ENCODE data around the gene GPR146.

GPR146 gene

GRCh38 chr7:1058311-1058710 lies 14.0 kb downstream of the GPR146 start:
- FAIRE-seq (no peak), DNase-seq (ENCODE audit: insufficient read length, low spot score) (no peak)
- TF ChIP-seq TAF1 (IDR thresholded peaks at IDR 0.05; ENCODE audit: low read depth, low read length) (no peak), POLR2AphosphoS5 (IDR thresholded peaks at IDR 0.05; ENCODE audit: low read depth, low read length) (no peak), PAX5 (IDR thresholded peaks at IDR 0.05; ENCODE audit: insufficient read depth, low read length, severe bottlenecking) (no peak), POU2F2 (IDR thresholded peaks at IDR 0.05; ENCODE audit: low read depth, low read length) (no peak), POLR2A (IDR thresholded peaks at IDR 0.05; ENCODE audit: low read depth, low read length) (no peak), SPI1 (IDR thresholded peaks at IDR 0.05; ENCODE audit: low read depth, low read length) (no peak)

GRCh38 chr7:1058821-1059199 lies 14.5 kb downstream of the GPR146 start:
- no peak for TF ChIP-seq POLR2A (IDR thresholded peaks at IDR 0.05; ENCODE audit: low read depth, low read length)
- TF ChIP-seq POLR2AphosphoS5 (IDR thresholded peaks at IDR 0.05; ENCODE audit: low read depth, low read length) = no peak
- no peak for TF ChIP-seq TAF1 (IDR thresholded peaks at IDR 0.05; ENCODE audit: low read depth, low read length)
- TF ChIP-seq POU2F2 (IDR thresholded peaks at IDR 0.05; ENCODE audit: low read depth, low read length) = no peak
- TF ChIP-seq PAX5 (IDR thresholded peaks at IDR 0.05; ENCODE audit: insufficient read depth, low read length, severe bottlenecking) = no peak
- TF ChIP-seq SPI1 (IDR thresholded peaks at IDR 0.05; ENCODE audit: low read depth, low read length) = no peak
- FAIRE-seq (no peak), DNase-seq (ENCODE audit: insufficient read length, low spot score) (no peak)

GRCh38 chr7:1059200-1060091 lies 15.1 kb downstream of the GPR146 start:
- TF ChIP-seq TAF1 (IDR thresholded peaks at IDR 0.05; ENCODE audit: low read depth, low read length) = no peak
- no peak for TF ChIP-seq PAX5 (IDR thresholded peaks at IDR 0.05; ENCODE audit: insufficient read depth, low read length, severe bottlenecking)
- no peak for TF ChIP-seq POU2F2 (IDR thresholded peaks at IDR 0.05; ENCODE audit: low read depth, low read length)
- TF ChIP-seq POLR2AphosphoS5 (IDR thresholded peaks at IDR 0.05; ENCODE audit: low read depth, low read length) = no peak
- TF ChIP-seq POLR2A (IDR thresholded peaks at IDR 0.05; ENCODE audit: low read depth, low read length) = no peak
- TF ChIP-seq SPI1 (IDR thresholded peaks at IDR 0.05; ENCODE audit: low read depth, low read length) = no peak
- peak; percentile 82 for FAIRE-seq

GRCh38 chr7:1060315-1061072 lies 16.1 kb downstream of the GPR146 start:
- peak; percentile 67 for FAIRE-seq
- no peak for DNase-seq (ENCODE audit: insufficient read length, low spot score)

More at GRCh38 chr7:1059200-1060091, 15.1 kb downstream of the GPR146 start:
- DNase-seq (ENCODE audit: insufficient read length, low spot score) = no peak

GRCh38 chr7:1061180-1061579 lies 16.8 kb downstream of the GPR146 start:
- TF ChIP-seq SPI1 (IDR thresholded peaks at IDR 0.05; ENCODE audit: low read depth, low read length) = no peak
- no peak for TF ChIP-seq POU2F2 (IDR thresholded peaks at IDR 0.05; ENCODE audit: low read depth, low read length)
- TF ChIP-seq PAX5 (IDR thresholded peaks at IDR 0.05; ENCODE audit: insufficient read depth, low read length, severe bottlenecking) = no peak
- no peak for TF ChIP-seq POLR2A (IDR thresholded peaks at IDR 0.05; ENCODE audit: low read depth, low read length)
- no peak for TF ChIP-seq TAF1 (IDR thresholded peaks at IDR 0.05; ENCODE audit: low read depth, low read length)
- no peak for TF ChIP-seq POLR2AphosphoS5 (IDR thresholded peaks at IDR 0.05; ENCODE audit: low read depth, low read length)
- FAIRE-seq (no peak), DNase-seq (ENCODE audit: insufficient read length, low spot score) (no peak)

More at GRCh38 chr7:1060315-1061072, 16.1 kb downstream of the GPR146 start:
- no peak for TF ChIP-seq POLR2AphosphoS5 (IDR thresholded peaks at IDR 0.05; ENCODE audit: low read depth, low read length)
- TF ChIP-seq SPI1 (IDR thresholded peaks at IDR 0.05; ENCODE audit: low read depth, low read length) = peak; percentile 22

GRCh38 chr7:1062296-1063294 lies 18.2 kb downstream of the GPR146 start:
- peak; percentile 92 for FAIRE-seq
- peak; percentile 85 for DNase-seq (ENCODE audit: insufficient read length, low spot score)
- TF ChIP-seq POLR2A (IDR thresholded peaks at IDR 0.05; ENCODE audit: low read depth, low read length) = no peak
- TF ChIP-seq TAF1 (IDR thresholded peaks at IDR 0.05; ENCODE audit: low read depth, low read length) = no peak
- 0 out of 2 replicates have a peak, but pooled peaks have one; percentile 6 for TF ChIP-seq POU2F2 (IDR thresholded peaks at IDR 0.05; ENCODE audit: low read depth, low read length)
- peak; percentile 27; the same call in 1 of the 2 replicates for TF ChIP-seq POLR2AphosphoS5 (IDR thresholded peaks at IDR 0.05; ENCODE audit: low read depth, low read length)
- peak; percentile 75 for TF ChIP-seq SPI1 (IDR thresholded peaks at IDR 0.05; ENCODE audit: low read depth, low read length)
- TF ChIP-seq PAX5 (IDR thresholded peaks at IDR 0.05; ENCODE audit: insufficient read depth, low read length, severe bottlenecking) = no peak

- DNase-seq (ENCODE audit: insufficient read length, low spot score) (no peak), FAIRE-seq (no peak)
- TF ChIP-seq TAF1 (IDR thresholded peaks at IDR 0.05; ENCODE audit: low read depth, low read length) (no peak), PAX5 (IDR thresholded peaks at IDR 0.05; ENCODE audit: insufficient read depth, low read length, severe bottlenecking) (no peak), POLR2A (IDR thresholded peaks at IDR 0.05; ENCODE audit: low read depth, low read length) (no peak), POLR2AphosphoS5 (IDR thresholded peaks at IDR 0.05; ENCODE audit: low read depth, low read length) (no peak), SPI1 (IDR thresholded peaks at IDR 0.05; ENCODE audit: low read depth, low read length) (no peak), POU2F2 (IDR thresholded peaks at IDR 0.05; ENCODE audit: low read depth, low read length) (no peak)
These were observed 19.0 kb downstream of the GPR146 start for GRCh38 chr7:1063361-1063760.

GRCh38 chr7:1064581-1064980 lies 20.2 kb downstream of the GPR146 start:
- TF ChIP-seq SPI1 (IDR thresholded peaks at IDR 0.05; ENCODE audit: low read depth, low read length) = no peak
- no peak for TF ChIP-seq TAF1 (IDR thresholded peaks at IDR 0.05; ENCODE audit: low read depth, low read length)
- TF ChIP-seq POLR2AphosphoS5 (IDR thresholded peaks at IDR 0.05; ENCODE audit: low read depth, low read length) = no peak
- TF ChIP-seq POLR2A (IDR thresholded peaks at IDR 0.05; ENCODE audit: low read depth, low read length) = no peak
- TF ChIP-seq PAX5 (IDR thresholded peaks at IDR 0.05; ENCODE audit: insufficient read depth, low read length, severe bottlenecking) = no peak
- TF ChIP-seq POU2F2 (IDR thresholded peaks at IDR 0.05; ENCODE audit: low read depth, low read length) = no peak
- no peak for FAIRE-seq
- no peak for DNase-seq (ENCODE audit: insufficient read length, low spot score)

Measured in GM12891 (cell line).